Spinal cord (tissue), 10 donors: ENCODE data around the gene MAPKAPK5. TPM values are rescaled to one million over a fixed set of nuclear protein-coding genes. Genes with fewer than 3 reads are reported as not detected.
A peak's percentile ranks its signal among the peaks of the same experiment; 100 is the strongest.

Source experiments
- DNase-seq, 6 donors: peaks; one replicate each; pipeline versions ENCODE4 v3.0.0 to v3.0.0-alpha.2; 2013 to 2015; ENCODE audit warnings: low spot score in 6 of 6, low read depth in 4 of 6
- H3K27ac ChIP-seq: one replicate; pipeline ENCODE4 v1.5.1; 2013; ENCODE audit warnings: low read depth, low read length, control low read depth
- H3K27me3 ChIP-seq: one replicate; pipeline ENCODE4 v1.6.1; 2013; ENCODE audit warnings: low read length; ENCODE audit not compliant: control insufficient read depth, insufficient read depth
- H3K36me3 ChIP-seq: one replicate; pipeline ENCODE4 v1.6.1; 2013; ENCODE audit warnings: low read length; ENCODE audit not compliant: control insufficient read depth, insufficient read depth
- H3K4me1 ChIP-seq: one replicate; pipeline ENCODE4 v1.6.1; 2013; ENCODE audit warnings: low read length; ENCODE audit not compliant: control insufficient read depth, insufficient read depth
- H3K4me3 ChIP-seq: one replicate; pipeline ENCODE4 v1.5.1; 2013; ENCODE audit warnings: low read depth, low read length, control low read depth
- H3K9me3 ChIP-seq: one replicate; pipeline ENCODE4 v1.6.1; 2013; ENCODE audit warnings: low read length; ENCODE audit not compliant: control insufficient read depth, insufficient read depth
- WGBS: methylation state at CpG from one replicate; pipeline ENCODE4 v1.1.5; 2013; ENCODE audit warnings: missing lambda C conversion rate; ENCODE audit not compliant: insufficient coverage; 5-methylcytosine and 5-hydroxymethylcytosine counted together
- polyA plus RNA-seq, 2 donors: library from polyadenylated mRNA; unstranded; fragments of 120-200 nt; gene quantifications; one replicate each; pipeline ENCODE4 v1.2.1, GENCODE V29; 2013; ENCODE audit not compliant: insufficient read length in 2 of 2
- total RNA-seq, 2 donors: library from RNA; depleted of rRNA in 1 of 2; stranded (reverse); fragments of 120-200 nt in 1 of 2; fragments of >200 nt in 1 of 2; gene quantifications; one replicate each; pipeline versions ENCODE4 v1.2.3 to v1.2.4, GENCODE V29; 2013 to 2014
- donor health status: healthy.

Gene MAPKAPK5
- total and polyA plus RNA-seq, 4 donors: 39.1 to 54.8 (median 47.8) TPM

- WGBS: no CpG with 5 or more reads among the region's 1 CpG
- DNase-seq: no peak
- no peaks in the 10 kb centered on the region for H3K27me3 ChIP-seq
- H3K27ac ChIP-seq: no peak overlapping the region
- no peaks in the 10 kb centered on the region for H3K4me1 ChIP-seq
- peaks cover 38% of the 10 kb centered on the region for H3K36me3 ChIP-seq
- no peaks in the 10 kb centered on the region for H3K9me3 ChIP-seq
- H3K4me3 ChIP-seq: no peak overlapping the region
These were observed 27.6 kb downstream of the MAPKAPK5 start for GRCh38 chr12:111869671-111870070.

DNA sequence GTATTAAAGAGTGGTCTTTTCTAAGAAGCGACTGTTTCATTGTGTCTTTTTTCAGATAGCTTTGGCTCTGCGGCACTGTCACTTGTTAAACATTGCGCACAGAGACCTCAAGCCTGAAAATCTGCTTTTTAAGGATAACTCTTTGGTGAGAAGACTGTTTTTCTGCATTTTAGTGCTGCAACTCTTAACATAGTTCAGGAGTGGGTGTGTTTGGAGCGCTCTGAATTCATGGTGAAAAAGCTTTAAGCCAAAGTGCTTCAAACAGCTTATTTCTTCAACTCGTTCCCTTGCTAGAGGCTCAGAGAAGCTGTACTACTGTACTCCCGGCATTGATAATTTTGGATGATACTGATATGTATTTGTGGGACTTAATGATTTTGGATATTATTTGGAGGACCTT is 28.2 kb downstream of the MAPKAPK5 start:
- peaks cover 38% of the 10 kb centered on the region for H3K36me3 ChIP-seq
- H3K4me1 ChIP-seq: no peaks in the 10 kb centered on the region
- no peaks in the 10 kb centered on the region for H3K27me3 ChIP-seq
- no peaks in the 10 kb centered on the region for H3K9me3 ChIP-seq
- WGBS: 94% methylated on average over 5 of the region's 6 CpGs
- DNase-seq: no peak
- H3K4me3 ChIP-seq: no peak overlapping the region
- H3K27ac ChIP-seq: no peak overlapping the region

DNA sequence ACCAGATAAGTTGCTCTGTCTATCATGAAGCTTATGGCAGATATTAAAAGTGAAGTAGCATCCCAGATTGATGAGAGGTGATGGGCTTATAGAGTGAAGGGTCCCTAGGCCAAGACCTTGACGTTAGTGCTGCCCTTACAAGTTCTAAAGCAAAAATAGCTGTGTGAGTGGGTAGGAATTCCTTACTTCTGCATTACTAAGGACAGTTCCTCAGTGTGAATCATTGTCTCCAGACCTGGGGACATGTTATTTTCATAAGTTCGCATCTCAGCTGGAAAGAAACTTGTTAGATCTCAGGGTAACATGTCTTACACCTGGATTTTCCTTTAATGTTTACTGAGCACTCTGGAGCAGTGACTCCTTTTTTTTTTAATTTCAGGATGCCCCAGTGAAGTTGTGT is 28.7 kb downstream of the MAPKAPK5 start:
- Histone ChIP-seq H3K4me3 (no peak overlapping the region), H3K36me3 (peaks cover 37% of the 10 kb centered on the region), H3K27ac (no peak overlapping the region), H3K4me1 (no peaks in the 10 kb centered on the region), H3K9me3 (no peaks in the 10 kb centered on the region), H3K27me3 (no peaks in the 10 kb centered on the region)
- WGBS: 82% methylated on average over 2 of the region's 2 CpGs
- no peak for DNase-seq

DNA sequence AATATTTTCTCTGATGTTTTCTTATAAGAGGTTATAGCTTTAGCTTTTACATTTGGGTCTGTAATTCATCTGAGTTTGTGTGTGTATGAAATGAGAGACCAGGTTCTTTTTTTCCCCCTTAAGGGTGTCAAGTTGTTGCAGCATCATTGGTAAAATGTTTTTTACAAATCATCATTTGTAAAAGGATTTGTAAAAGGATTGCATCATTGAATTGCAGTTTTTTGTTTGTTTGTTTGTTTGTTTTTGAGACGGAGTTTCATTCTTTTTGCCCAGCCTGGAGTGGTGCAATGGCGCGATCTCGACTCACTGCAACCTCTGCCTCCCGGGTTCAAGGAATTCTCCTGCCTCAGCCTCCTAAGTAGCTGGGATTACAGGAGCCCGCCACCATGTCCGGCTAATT is 31.1 kb downstream of the MAPKAPK5 start:
- H3K4me3 ChIP-seq: no peak overlapping the region
- 97% methylated on average over 4 of the region's 7 CpGs for WGBS
- peaks cover 33% of the 10 kb centered on the region for H3K36me3 ChIP-seq
- no peaks in the 10 kb centered on the region for H3K4me1 ChIP-seq
- no peaks in the 10 kb centered on the region for H3K9me3 ChIP-seq
- H3K27ac ChIP-seq: no peak overlapping the region
- DNase-seq: no peak
- no peaks in the 10 kb centered on the region for H3K27me3 ChIP-seq

GRCh38 chr12:111881716-111882115 is 39.7 kb downstream of the MAPKAPK5 start:
- Histone ChIP-seq H3K9me3 (no peaks in the 10 kb centered on the region), H3K27ac (no peak overlapping the region), H3K4me1 (no peaks in the 10 kb centered on the region), H3K36me3 (peaks cover 70% of the 10 kb centered on the region), H3K4me3 (no peak overlapping the region), H3K27me3 (no peaks in the 10 kb centered on the region)
- no peak for DNase-seq
- no CpG with 5 or more reads among the region's 1 CpG for WGBS

DNA sequence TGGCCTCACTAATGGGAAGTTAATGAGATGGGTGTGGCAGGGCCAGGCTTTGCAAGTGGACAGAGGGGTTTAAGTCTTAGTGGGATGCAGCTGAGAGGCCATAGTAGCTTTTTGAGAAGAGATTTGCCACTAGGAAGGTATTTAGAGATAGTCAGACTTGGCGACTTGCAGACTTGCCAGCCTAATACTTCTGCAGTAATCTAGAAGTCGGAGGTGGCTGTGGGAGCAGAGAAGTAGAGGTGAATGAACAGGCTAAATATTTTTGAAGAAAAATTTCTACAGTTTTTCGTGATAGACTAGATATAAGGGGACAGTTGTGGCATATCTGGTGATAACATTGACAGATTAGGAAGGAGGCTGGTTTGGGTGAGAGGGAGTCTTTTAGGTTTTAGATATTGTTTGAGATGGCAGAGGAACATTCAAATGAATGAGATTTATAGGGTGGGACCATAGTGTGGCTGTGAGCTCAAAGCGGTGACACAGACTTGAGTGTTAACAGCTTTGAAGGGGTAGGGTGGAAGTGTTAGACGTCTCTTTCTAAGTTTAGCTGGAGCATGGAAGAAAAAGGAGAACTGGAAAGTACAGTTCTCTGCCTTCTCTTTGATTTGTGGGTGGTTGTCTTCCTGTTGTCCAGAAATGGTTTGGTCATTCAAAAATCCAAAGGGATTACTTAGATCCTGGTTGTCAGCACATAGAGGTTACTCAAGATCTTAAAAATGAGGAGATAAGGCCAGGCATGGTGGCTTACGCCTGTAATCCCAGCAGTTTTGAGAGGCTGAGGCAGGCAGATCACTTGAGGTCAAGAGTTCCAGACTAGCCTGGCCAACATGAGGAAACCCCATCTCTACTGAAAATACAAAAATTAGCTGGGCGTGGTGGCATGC is 44.9 kb downstream of the MAPKAPK5 start:
- no peak overlapping the region for H3K27ac ChIP-seq
- WGBS: 90% methylated on average over 6 of the region's 7 CpGs
- DNase-seq: no peak

GRCh38 chr12:111887926-111888745 is 46.1 kb downstream of the MAPKAPK5 start:
- peaks cover 59% of the 10 kb centered on the region for H3K36me3 ChIP-seq
- DNase-seq: no peak
- WGBS: 100% methylated on average over 4 of the region's 11 CpGs
- no peaks in the 10 kb centered on the region for H3K4me1 ChIP-seq
- H3K9me3 ChIP-seq: no peaks in the 10 kb centered on the region
- H3K27me3 ChIP-seq: no peaks in the 10 kb centered on the region
- H3K4me3 ChIP-seq: no peak overlapping the region
- H3K27ac ChIP-seq: no peak overlapping the region

More for the DNA sequence above, 44.9 kb downstream of the MAPKAPK5 start:
- H3K36me3 ChIP-seq: peaks cover 72% of the 10 kb centered on the region
- no peaks in the 10 kb centered on the region for H3K27me3 ChIP-seq
- no peaks in the 10 kb centered on the region for H3K9me3 ChIP-seq
- H3K4me1 ChIP-seq: no peaks in the 10 kb centered on the region
- no peak overlapping the region for H3K4me3 ChIP-seq

- Histone ChIP-seq H3K27me3 (no peaks in the 10 kb centered on the region), H3K27ac (no peak overlapping the region), H3K4me1 (no peaks in the 10 kb centered on the region), H3K9me3 (no peaks in the 10 kb centered on the region), H3K36me3 (peaks cover 30% of the 10 kb centered on the region), H3K4me3 (no peak overlapping the region)
- WGBS: no CpG with 5 or more reads among the region's 2 CpGs
- DNase-seq: no peak
These were observed 51.3 kb downstream of the MAPKAPK5 start for GRCh38 chr12:111893287-111893686.

DNA sequence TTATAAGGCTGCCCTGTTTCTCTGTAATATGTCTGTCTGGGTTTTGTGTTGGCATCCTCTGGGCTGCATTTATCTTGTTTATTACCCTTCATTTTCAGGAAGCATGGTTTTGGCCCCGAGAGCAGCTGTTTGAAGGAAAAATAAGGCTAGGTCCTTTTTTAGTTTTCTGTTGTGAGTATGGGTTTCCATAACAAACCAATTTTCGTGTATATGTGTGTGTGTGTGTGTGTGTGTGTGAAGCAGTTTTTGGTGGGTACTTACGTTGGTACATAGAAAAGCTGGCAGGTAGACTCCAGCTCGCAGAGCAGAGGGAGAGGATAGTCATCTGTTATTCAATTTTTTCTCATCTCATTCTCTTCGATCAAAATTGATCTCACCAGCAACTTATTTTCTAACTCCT is 52.5 kb downstream of the MAPKAPK5 start:
- Histone ChIP-seq H3K27me3 (no peaks in the 10 kb centered on the region), H3K4me1 (no peaks in the 10 kb centered on the region), H3K9me3 (no peaks in the 10 kb centered on the region), H3K4me3 (no peak overlapping the region), H3K27ac (no peak overlapping the region), H3K36me3 (peaks cover 20% of the 10 kb centered on the region)
- WGBS: 86% methylated on average over 1 of the region's 5 CpGs
- peak in 1 of 6 donors; percentile 5 for DNase-seq
